ENCODE results near the gene KDELR3. TPM values are rescaled to one million over a fixed set of nuclear protein-coding genes. Genes with fewer than 3 reads are reported as not detected.

Gene KDELR3
- total RNA-seq, 1 experiment from 2014 or later, result 40.0 TPM

GRCh38 chr22:38513063-38513462, 45.2 kb downstream of the KDELR3 start:
- DNase-seq (ENCODE audit: low read depth), result no peak

- DNase-seq (ENCODE audit: low read depth), result no peak
Measured at GRCh38 chr22:38518620-38519019, 50.7 kb downstream of the KDELR3 start.

GRCh38 chr22:38519453-38520250, 51.8 kb downstream of the KDELR3 start:
- DNase-seq (ENCODE audit: low read depth), result no peak

- DNase-seq (ENCODE audit: low read depth), result no peak
Measured at GRCh38 chr22:38523029-38523428, 55.1 kb downstream of the KDELR3 start.

- DNase-seq (ENCODE audit: low read depth), result no peak
Measured at GRCh38 chr22:38523479-38523878, 55.6 kb downstream of the KDELR3 start.

GRCh38 chr22:38524429-38524828, 56.5 kb downstream of the KDELR3 start:
- no peak for DNase-seq (ENCODE audit: low read depth)

GRCh38 chr22:38531251-38531938, 63.5 kb downstream of the KDELR3 start:
- DNase-seq (ENCODE audit: low read depth), result no peak

Other genes with a start within 250 kb of the KDELR3 start
- 61.3 and 70.6 TPM in 2 replicates for gene TMEM184B, start 195.1 kb upstream of the KDELR3 start, total RNA-seq (2014; rRNA removed)
- gene CSNK1E, start 150.7 kb upstream of the KDELR3 start, total RNA-seq (2014; rRNA removed), result 121 and 134 TPM in 2 replicates
- not detected in 2 replicates for gene KCNJ4, start 12.9 kb upstream of the KDELR3 start, total RNA-seq (2014; rRNA removed)
- gene DDX17, start 38.2 kb downstream of the KDELR3 start, total RNA-seq (2014; rRNA removed), result 290 and 312 TPM in 2 replicates
- 2.8 and 20.8 TPM in 2 replicates for gene DMC1, start 102.1 kb downstream of the KDELR3 start, total RNA-seq (2014; rRNA removed)
- 0.51 and 1.4 TPM in 2 replicates for gene FAM227A, start 188.3 kb downstream of the KDELR3 start, total RNA-seq (2014; rRNA removed)
- gene CBY1, start 188.5 kb downstream of the KDELR3 start, total RNA-seq (2014; rRNA removed), result 12.4 and 16.4 TPM in 2 replicates
- gene TOMM22, start 213.9 kb downstream of the KDELR3 start, total RNA-seq (2014; rRNA removed), result 60.9 and 74.1 TPM in 2 replicates
- gene JOSD1, start 232.8 kb downstream of the KDELR3 start, total RNA-seq (2014; rRNA removed), result 54.6 and 65.0 TPM in 2 replicates
- gene GTPBP1, start 237.8 kb downstream of the KDELR3 start, total RNA-seq (2014; rRNA removed), result 24.5 and 26.4 TPM in 2 replicates

Data from LHCN-M2 (cell line).